ENCODE results near the gene KLHL2. TPM values are rescaled to one million over a fixed set of nuclear protein-coding genes. Genes with fewer than 3 reads are reported as not detected.
A peak's percentile ranks its signal among the peaks of the same experiment; 100 is the strongest.
"Not testable (repeated sequence)": the region's sequence is repeated elsewhere in the genome, so short reads cannot be mapped to it uniquely, and the experiment has no call there.

KLHL2 gene
- total RNA-seq, 1 donor from 2014 or later = 17.7 TPM

- no peaks in the 10 kb centered on the region for H3K27me3 ChIP-seq (ENCODE audit: control insufficient read depth, insufficient read depth, low read length)
- no peaks in the 10 kb centered on the region for H3K36me3 ChIP-seq (ENCODE audit: control insufficient read depth, insufficient read depth, low read length)
- DNase-seq (ENCODE audit: low read depth) = no peak
- TF ChIP-seq CTCF (IDR thresholded peaks at IDR 0.05; ENCODE audit: insufficient read depth, low read length, poor library complexity, severe bottlenecking) = no peak
- H3K4me3 ChIP-seq (ENCODE audit: low read depth, low read length) = peak overlapping the region; percentile 23
Measured at GRCh38 chr4:165331359-165331758, 124.0 kb downstream of the KLHL2 start.

GRCh38 chr4:165331823-165332222 lies 124.5 kb downstream of the KLHL2 start:
- Histone ChIP-seq H3K36me3 (ENCODE audit: control insufficient read depth, insufficient read depth, low read length) (no peaks in the 10 kb centered on the region), H3K27me3 (ENCODE audit: control insufficient read depth, insufficient read depth, low read length) (no peaks in the 10 kb centered on the region), H3K4me3 (ENCODE audit: low read depth, low read length) (peak overlapping the region; percentile 23)
- no peak for DNase-seq (ENCODE audit: low read depth)
- TF ChIP-seq CTCF (IDR thresholded peaks at IDR 0.05; ENCODE audit: insufficient read depth, low read length, poor library complexity, severe bottlenecking) = no peak

- H3K36me3 ChIP-seq (ENCODE audit: control insufficient read depth, insufficient read depth, low read length) = no peaks in the 10 kb centered on the region
- H3K27me3 ChIP-seq (ENCODE audit: control insufficient read depth, insufficient read depth, low read length) = no peaks in the 10 kb centered on the region
- no peak overlapping the region for H3K4me3 ChIP-seq (ENCODE audit: low read depth, low read length)
- TF ChIP-seq CTCF (IDR thresholded peaks at IDR 0.05; ENCODE audit: insufficient read depth, low read length, poor library complexity, severe bottlenecking) = no peak
- DNase-seq (ENCODE audit: low read depth) = no peak
Measured at GRCh38 chr4:165332502-165332901, 125.1 kb downstream of the KLHL2 start.

GRCh38 chr4:165335163-165335703 lies 127.9 kb downstream of the KLHL2 start:
- Histone ChIP-seq H3K27me3 (ENCODE audit: control insufficient read depth, insufficient read depth, low read length) (no peaks in the 10 kb centered on the region), H3K4me3 (ENCODE audit: low read depth, low read length) (no peak overlapping the region), H3K36me3 (ENCODE audit: control insufficient read depth, insufficient read depth, low read length) (no peaks in the 10 kb centered on the region)
- no peak for TF ChIP-seq CTCF (IDR thresholded peaks at IDR 0.05; ENCODE audit: insufficient read depth, low read length, poor library complexity, severe bottlenecking)
- no peak for DNase-seq (ENCODE audit: low read depth)

- no peak for TF ChIP-seq CTCF (IDR thresholded peaks at IDR 0.05; ENCODE audit: insufficient read depth, low read length, poor library complexity, severe bottlenecking)
- H3K27me3 ChIP-seq (ENCODE audit: control insufficient read depth, insufficient read depth, low read length) = no peaks in the 10 kb centered on the region
- no peak overlapping the region for H3K4me3 ChIP-seq (ENCODE audit: low read depth, low read length)
- no peaks in the 10 kb centered on the region for H3K36me3 ChIP-seq (ENCODE audit: control insufficient read depth, insufficient read depth, low read length)
- no peak for DNase-seq (ENCODE audit: low read depth)
Measured at GRCh38 chr4:165336743-165337142, 129.4 kb downstream of the KLHL2 start.

GRCh38 chr4:165342340-165342739 lies 135.0 kb downstream of the KLHL2 start:
- H3K36me3 ChIP-seq (ENCODE audit: control insufficient read depth, insufficient read depth, low read length); DNase-seq (ENCODE audit: low read depth): not testable (repeated sequence)

More at GRCh38 chr4:165342340-165342739, 135.0 kb downstream of the KLHL2 start:
- not testable (repeated sequence) for H3K4me3 ChIP-seq (ENCODE audit: low read depth, low read length); H3K27me3 ChIP-seq (ENCODE audit: control insufficient read depth, insufficient read depth, low read length)

Data from kidney epithelial cell (primary cell).